Prostate gland (tissue), 2 donors: ENCODE data around the gene SLC7A7. TPM values are rescaled to one million over a fixed set of nuclear protein-coding genes. Genes with fewer than 3 reads are reported as not detected.
A peak's percentile ranks its signal among the peaks of the same experiment; 100 is the strongest.

Experiments
- DNase-seq: peaks from one replicate; pipeline ENCODE4 v3.0.0-alpha.2; 2019; ENCODE audit warnings: low spot score
- H3K27ac ChIP-seq, 2 donors: fragments of 200-600 bp; sonication (generic); 2 replicates each; pipeline ENCODE4 v1.5.1; 2017 to 2019
- H3K27me3 ChIP-seq: fragments of 200-600 bp; sonication (generic); replicated peaks from 2 replicates; pipeline ENCODE4 v1.5.1; 2019; ENCODE audit not compliant: insufficient read depth
- H3K36me3 ChIP-seq, 2 donors: fragments of 200-600 bp; sonication (generic); 1 replicate in 1 of 2; 2 replicates in 1 of 2; pipeline versions ENCODE4 v1.5.1 to v1.8.1; 2017 to 2019
- H3K4me1 ChIP-seq: fragments of 200-600 bp; sonication (generic); replicated peaks from 2 replicates; pipeline ENCODE4 v1.5.1; 2019
- H3K4me3 ChIP-seq, 2 donors: fragments of 200-600 bp; sonication (generic); 2 replicates each; pipeline ENCODE4 v1.5.1; 2017 to 2019
- H3K9me3 ChIP-seq: fragments of 200-600 bp; sonication (generic); 2 replicates; pipeline ENCODE4 v1.5.1; 2017
- CTCF ChIP-seq, 4 experiments: fragments of 200-600 bp in 2 of 4; fragments of 450-650 bp in 2 of 4; sonication (generic) in 2 of 4; IDR thresholded peaks; 1 replicate in 3 of 4; 2 replicates in 1 of 4; pipeline ENCODE4 v1.5.1; 2016 to 2019; ENCODE audit warnings: antibody characterized with exemption in 4 of 4, mild to moderate bottlenecking in 2 of 4, moderate library complexity in 2 of 4
- POLR2A ChIP-seq: fragments of 450-650 bp; IDR thresholded peaks from one replicate; pipeline ENCODE4 v1.6.1; 2016; ENCODE audit warnings: antibody characterized with exemption, mild to moderate bottlenecking
- POLR2AphosphoS5 ChIP-seq: sonication (generic); formaldehyde crosslinking; IDR thresholded peaks from one replicate; pipeline ENCODE4 v1.6.1; 2017; ENCODE audit warnings: antibody characterized with exemption
- WGBS: methylation state at CpG from one replicate; pipeline ENCODE4 v1.1.5; 2018; 5-methylcytosine and 5-hydroxymethylcytosine counted together
- intact Hi-C: fragments of 100-400 bp; cut with DNase I; formaldehyde crosslinking; loops from one replicate; pipeline ENCODE4 v1.14.2; 2022
- total RNA-seq, 2 donors: library from RNA; depleted of rRNA; stranded (reverse); fragments of >200 nt; gene quantifications; one replicate each; pipeline ENCODE4 v1.1.0, GENCODE V29; 2016

Gene SLC7A7
- total RNA-seq, 2 donors from 2014 or later = 4.6 to 8.1 TPM

DNA sequence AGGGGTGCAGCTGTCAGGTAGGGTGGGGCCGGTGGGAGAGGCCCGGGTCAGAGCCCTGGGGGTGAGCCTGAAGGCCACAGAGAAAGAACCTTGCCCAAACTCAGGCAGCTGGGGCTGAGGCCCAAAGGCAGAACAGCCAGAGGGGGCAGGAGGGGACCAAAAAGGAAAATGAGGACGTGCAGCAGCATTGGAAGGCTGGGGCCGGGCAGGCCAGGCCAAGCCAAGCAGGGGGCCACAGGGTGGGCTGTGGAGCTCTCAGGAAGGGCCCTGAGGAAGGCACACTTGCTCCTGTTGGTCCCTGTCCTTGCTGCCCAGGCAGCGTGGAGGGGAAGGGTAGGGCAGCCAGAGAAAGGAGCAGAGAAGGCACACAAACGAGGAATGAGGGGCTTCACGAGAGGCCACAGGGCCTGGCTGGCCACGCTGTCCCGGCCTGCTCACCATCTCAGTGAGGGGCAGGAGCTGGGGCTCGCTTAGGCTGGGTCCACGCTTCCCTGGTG lies 31.6 kb upstream of the SLC7A7 start:
- Histone ChIP-seq H3K36me3 (peaks cover 14 to 31% of the 10 kb centered on the region in 2 donors), H3K4me1 (peaks cover 15% of the 10 kb centered on the region), H3K4me3 (no peak overlapping the region), H3K27ac (peak overlapping the region; percentile 20 to 72), H3K9me3 (no peaks in the 10 kb centered on the region), H3K27me3 (no peaks in the 10 kb centered on the region)
- no peak for DNase-seq
- TF ChIP-seq POLR2AphosphoS5 (no peak), POLR2A (no peak), CTCF (IDR thresholded peaks at IDR 0.05) (no peak)
- 69% methylated on average over 11 of the region's 11 CpGs for WGBS
- intact Hi-C loops = loop anchor here (10.0 kb wide), 1 partner anchor 462 kb away; no protein-coding TSS in a partner anchor

GRCh38 chr14:22845821-22846625 lies 30.8 kb upstream of the SLC7A7 start:
- intact Hi-C loops = loop anchor here (10.0 kb wide), 1 partner anchor 461 kb away; no protein-coding TSS in a partner anchor
- DNase-seq = no peak
- H3K36me3 ChIP-seq = peaks cover 16 to 31% of the 10 kb centered on the region in 2 donors
- H3K4me3 ChIP-seq = no peak overlapping the region
- H3K27me3 ChIP-seq = no peaks in the 10 kb centered on the region
- H3K4me1 ChIP-seq = peaks cover 12% of the 10 kb centered on the region
- H3K27ac ChIP-seq = peak overlapping the region; percentile 14 to 72
- TF ChIP-seq POLR2AphosphoS5 (no peak), POLR2A (no peak), CTCF (IDR thresholded peaks at IDR 0.05) (no peak)
- H3K9me3 ChIP-seq = no peaks in the 10 kb centered on the region
- 74% methylated on average over 26 of the region's 26 CpGs for WGBS

DNA sequence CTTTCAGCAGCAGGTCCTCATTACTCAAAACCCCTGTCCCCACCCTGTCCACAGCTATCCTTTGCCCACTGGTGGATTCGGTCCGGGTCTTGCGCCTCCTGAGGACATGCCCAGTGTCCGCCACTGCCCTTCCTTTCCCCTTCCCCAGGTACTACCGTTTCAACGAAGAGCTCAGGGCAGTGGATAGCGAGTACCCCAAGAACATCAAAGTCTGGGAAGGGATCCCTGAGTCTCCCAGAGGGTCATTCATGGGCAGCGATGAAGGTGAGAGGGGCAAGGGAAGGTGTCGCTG lies 29.8 kb upstream of the SLC7A7 start:
- Histone ChIP-seq H3K4me1 (peaks cover 6% of the 10 kb centered on the region), H3K4me3 (no peak overlapping the region), H3K36me3 (peaks cover 16 to 31% of the 10 kb centered on the region in 2 donors), H3K9me3 (no peaks in the 10 kb centered on the region), H3K27me3 (no peaks in the 10 kb centered on the region), H3K27ac (no peak overlapping the region)
- TF ChIP-seq POLR2AphosphoS5 (no peak), POLR2A (no peak), CTCF (IDR thresholded peaks at IDR 0.05) (no peak)
- 88% methylated on average over 9 of the region's 9 CpGs for WGBS
- intact Hi-C loops = loop anchor here (10.0 kb wide), 1 partner anchor 460 kb away; no protein-coding TSS in a partner anchor
- DNase-seq = no peak

- Histone ChIP-seq H3K4me1 (peaks cover 6% of the 10 kb centered on the region), H3K4me3 (no peak overlapping the region)
- 88% methylated on average over 22 of the region's 22 CpGs for WGBS
Observed at GRCh38 chr14:22844221-22845102, 29.2 kb upstream of the SLC7A7 start.

More at GRCh38 chr14:22844221-22845102, 29.2 kb upstream of the SLC7A7 start:
- intact Hi-C loops = loop anchor here (10.0 kb wide), 1 partner anchor 460 kb away; no protein-coding TSS in a partner anchor
- Histone ChIP-seq H3K36me3 (peaks cover 16 to 31% of the 10 kb centered on the region in 2 donors), H3K27ac (no peak overlapping the region), H3K9me3 (no peaks in the 10 kb centered on the region), H3K27me3 (no peaks in the 10 kb centered on the region)
- TF ChIP-seq CTCF (IDR thresholded peaks at IDR 0.05) (no peak), POLR2A (no peak), POLR2AphosphoS5 (no peak)
- no peak for DNase-seq
